ENCODE measurements around the gene NXPH1. TPM values are rescaled to one million over a fixed set of nuclear protein-coding genes. Genes with fewer than 3 reads are reported as not detected.

Gene NXPH1
- total and polyA plus RNA-seq, 9 of the 15 experiments (the other 6 are each of a cell fraction or from before 2014, with no cell fraction given), result 0.16 TPM; not detected in 8

DNA sequence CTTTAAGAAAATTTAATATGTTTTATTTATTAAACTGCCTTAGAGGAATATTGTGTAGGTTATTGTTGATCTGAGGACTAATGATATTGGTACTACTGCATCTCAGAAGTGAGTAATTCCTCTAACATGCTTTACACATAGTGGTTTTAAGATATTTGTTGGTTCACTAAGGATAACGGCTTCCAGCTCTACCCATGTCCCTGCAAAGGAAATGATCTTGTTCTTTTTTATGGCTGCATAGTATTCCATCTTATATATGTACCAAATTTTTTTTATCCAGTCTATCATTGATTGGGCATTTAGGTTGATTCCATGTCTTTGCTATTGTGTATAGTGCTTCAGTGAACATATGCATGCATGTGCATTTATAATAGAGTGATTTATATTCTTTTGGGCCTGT lies 20.1 kb downstream of the NXPH1 start:
- no TSS peak for BruUV-seq (replicated peaks)
- in situ Hi-C loops (cut with MboI) (no loop called here), intact Hi-C loops (cut with micrococcal nuclease) (no loop called here)
- Histone ChIP-seq H3K4me1 (replicated peaks in 1 of 2; ENCODE audit: control insufficient read depth in 2 of 2, insufficient read depth in 2 of 2, low read length in 2 of 2) (no peaks in the 10 kb centered on the region), H3K9me1 (ENCODE audit: control insufficient read depth, insufficient read depth, low read length) (no peaks in the 10 kb centered on the region), H3K79me2 (ENCODE audit: control insufficient read depth, insufficient read depth, low read length) (no peaks in the 10 kb centered on the region), H3K27ac (ENCODE audit: extremely low read depth, low read depth, low read length) (no peak overlapping the region), H3K27me3 (ENCODE audit: control insufficient read depth in 2 of 2, insufficient read depth in 2 of 2, low read length in 2 of 2) (no peaks in the 10 kb centered on the region), H3K4me2 (ENCODE audit: insufficient read depth, low read length) (no peak overlapping the region), H3K36me3 (ENCODE audit: control insufficient read depth, insufficient read depth, low read length) (no peaks in the 10 kb centered on the region), H4K20me1 (replicated peaks; ENCODE audit: control insufficient read depth, insufficient read depth, low read length) (no peaks in the 10 kb centered on the region), H3K9me3 (replicated peaks; ENCODE audit: control insufficient read depth, insufficient read depth, low read depth, low read length) (no peaks in the 10 kb centered on the region), H3K4me3 (no peak overlapping the region), H3K9ac (ENCODE audit: insufficient read depth in 1 of 2, low read depth in 2 of 2, low read length in 2 of 2) (no peak overlapping the region), H2AFZ (ENCODE audit: low read depth, low read length) (no peak overlapping the region)
- 0% methylated on average over 1 of the region's 1 CpG for WGBS (ENCODE audit: insufficient coverage, low coverage, missing lambda C conversion rate)
- ChIA-PET CTCF (ENCODE audit: low intra/inter-chr PET ratio) (no interaction called here), POLR2A (no interaction called here)
- no peak for ATAC-seq
- DNase-seq (ENCODE audit: extremely low read depth in 1 of 4, low spot score in 3 of 4), result no peak
- TF ChIP-seq ZNF124 (CRISPR knock-in tag; IDR thresholded peaks at IDR 0.05) (no peak), RBM25 (IDR thresholded peaks at IDR 0.05; ENCODE audit: low read depth, low read length, severe bottlenecking) (peak; percentile 59), RCOR1 (IDR thresholded peaks at IDR 0.05; ENCODE audit: borderline replicate concordance in 1 of 2, low read depth in 2 of 2, low read length in 2 of 2) (no peak), MYBL2 (IDR thresholded peaks at IDR 0.05; ENCODE audit: low read depth) (no peak), MYBL2 (CRISPR knock-in tag; IDR thresholded peaks at IDR 0.05; ENCODE audit: borderline replicate concordance) (no peak), LCOR (CRISPR knock-in tag; IDR thresholded peaks at IDR 0.05) (no peak), ZNF146 (CRISPR knock-in tag; IDR thresholded peaks at IDR 0.05; ENCODE audit: unreplicated experiment) (peak; percentile 41)
- FAIRE-seq, result no peak

DNA sequence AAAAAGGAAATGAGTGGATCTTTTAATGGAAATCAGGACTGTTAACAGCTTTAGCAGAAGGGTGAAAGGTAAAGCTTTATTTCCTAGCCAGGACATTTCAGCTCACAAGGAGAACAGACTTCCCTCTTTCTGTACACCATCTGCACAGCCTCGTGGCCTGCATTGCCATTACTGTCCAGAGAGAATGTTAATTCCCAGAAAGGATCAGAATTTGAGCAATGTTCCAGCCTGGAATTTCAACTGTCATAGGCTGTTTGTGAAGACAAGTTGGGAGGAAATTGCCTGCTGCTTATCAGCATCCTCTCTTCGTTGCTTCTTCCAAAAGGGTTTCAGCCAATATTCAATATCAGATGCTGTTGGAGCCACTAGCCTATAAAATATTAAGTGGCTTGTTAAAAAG lies 22.0 kb downstream of the NXPH1 start:
- Histone ChIP-seq H3K4me1 (replicated peaks in 1 of 2; ENCODE audit: control insufficient read depth in 2 of 2, insufficient read depth in 2 of 2, low read length in 2 of 2) (no peaks in the 10 kb centered on the region), H3K36me3 (ENCODE audit: control insufficient read depth, insufficient read depth, low read length) (no peaks in the 10 kb centered on the region), H3K4me3 (no peak overlapping the region), H3K9me3 (replicated peaks; ENCODE audit: control insufficient read depth, insufficient read depth, low read depth, low read length) (no peaks in the 10 kb centered on the region), H3K79me2 (ENCODE audit: control insufficient read depth, insufficient read depth, low read length) (no peaks in the 10 kb centered on the region), H3K27ac (ENCODE audit: extremely low read depth, low read depth, low read length) (no peak overlapping the region), H2AFZ (ENCODE audit: low read depth, low read length) (no peak overlapping the region), H3K9ac (ENCODE audit: insufficient read depth in 1 of 2, low read depth in 2 of 2, low read length in 2 of 2) (no peak overlapping the region), H3K27me3 (ENCODE audit: control insufficient read depth in 2 of 2, insufficient read depth in 2 of 2, low read length in 2 of 2) (no peaks in the 10 kb centered on the region), H4K20me1 (replicated peaks; ENCODE audit: control insufficient read depth, insufficient read depth, low read length) (no peaks in the 10 kb centered on the region), H3K9me1 (ENCODE audit: control insufficient read depth, insufficient read depth, low read length) (no peaks in the 10 kb centered on the region), H3K4me2 (ENCODE audit: insufficient read depth, low read length) (no peak overlapping the region)
- no peak for DNase-seq (ENCODE audit: extremely low read depth in 1 of 4, low spot score in 3 of 4)
- WGBS (ENCODE audit: insufficient coverage, low coverage, missing lambda C conversion rate), result 0% methylated on average over 2 of the region's 2 CpGs
- intact Hi-C loops (cut with micrococcal nuclease), result no loop called here
- FAIRE-seq, result no peak
- ChIA-PET CTCF (ENCODE audit: low intra/inter-chr PET ratio) (no interaction called here), POLR2A (interaction anchor here (1.0 kb wide), 1 partner anchor 10 kb away, joined by 3 read pairs; no protein-coding TSS in a partner anchor)
- in situ Hi-C loops (cut with MboI), result no loop called here
- ATAC-seq, result no peak
- no TSS peak for BruUV-seq (replicated peaks)
- no peak for TF ChIP-seq MIER1 (IDR thresholded peaks at IDR 0.05; ENCODE audit: low read depth)
- TF ChIP-seq, protein P1, sequence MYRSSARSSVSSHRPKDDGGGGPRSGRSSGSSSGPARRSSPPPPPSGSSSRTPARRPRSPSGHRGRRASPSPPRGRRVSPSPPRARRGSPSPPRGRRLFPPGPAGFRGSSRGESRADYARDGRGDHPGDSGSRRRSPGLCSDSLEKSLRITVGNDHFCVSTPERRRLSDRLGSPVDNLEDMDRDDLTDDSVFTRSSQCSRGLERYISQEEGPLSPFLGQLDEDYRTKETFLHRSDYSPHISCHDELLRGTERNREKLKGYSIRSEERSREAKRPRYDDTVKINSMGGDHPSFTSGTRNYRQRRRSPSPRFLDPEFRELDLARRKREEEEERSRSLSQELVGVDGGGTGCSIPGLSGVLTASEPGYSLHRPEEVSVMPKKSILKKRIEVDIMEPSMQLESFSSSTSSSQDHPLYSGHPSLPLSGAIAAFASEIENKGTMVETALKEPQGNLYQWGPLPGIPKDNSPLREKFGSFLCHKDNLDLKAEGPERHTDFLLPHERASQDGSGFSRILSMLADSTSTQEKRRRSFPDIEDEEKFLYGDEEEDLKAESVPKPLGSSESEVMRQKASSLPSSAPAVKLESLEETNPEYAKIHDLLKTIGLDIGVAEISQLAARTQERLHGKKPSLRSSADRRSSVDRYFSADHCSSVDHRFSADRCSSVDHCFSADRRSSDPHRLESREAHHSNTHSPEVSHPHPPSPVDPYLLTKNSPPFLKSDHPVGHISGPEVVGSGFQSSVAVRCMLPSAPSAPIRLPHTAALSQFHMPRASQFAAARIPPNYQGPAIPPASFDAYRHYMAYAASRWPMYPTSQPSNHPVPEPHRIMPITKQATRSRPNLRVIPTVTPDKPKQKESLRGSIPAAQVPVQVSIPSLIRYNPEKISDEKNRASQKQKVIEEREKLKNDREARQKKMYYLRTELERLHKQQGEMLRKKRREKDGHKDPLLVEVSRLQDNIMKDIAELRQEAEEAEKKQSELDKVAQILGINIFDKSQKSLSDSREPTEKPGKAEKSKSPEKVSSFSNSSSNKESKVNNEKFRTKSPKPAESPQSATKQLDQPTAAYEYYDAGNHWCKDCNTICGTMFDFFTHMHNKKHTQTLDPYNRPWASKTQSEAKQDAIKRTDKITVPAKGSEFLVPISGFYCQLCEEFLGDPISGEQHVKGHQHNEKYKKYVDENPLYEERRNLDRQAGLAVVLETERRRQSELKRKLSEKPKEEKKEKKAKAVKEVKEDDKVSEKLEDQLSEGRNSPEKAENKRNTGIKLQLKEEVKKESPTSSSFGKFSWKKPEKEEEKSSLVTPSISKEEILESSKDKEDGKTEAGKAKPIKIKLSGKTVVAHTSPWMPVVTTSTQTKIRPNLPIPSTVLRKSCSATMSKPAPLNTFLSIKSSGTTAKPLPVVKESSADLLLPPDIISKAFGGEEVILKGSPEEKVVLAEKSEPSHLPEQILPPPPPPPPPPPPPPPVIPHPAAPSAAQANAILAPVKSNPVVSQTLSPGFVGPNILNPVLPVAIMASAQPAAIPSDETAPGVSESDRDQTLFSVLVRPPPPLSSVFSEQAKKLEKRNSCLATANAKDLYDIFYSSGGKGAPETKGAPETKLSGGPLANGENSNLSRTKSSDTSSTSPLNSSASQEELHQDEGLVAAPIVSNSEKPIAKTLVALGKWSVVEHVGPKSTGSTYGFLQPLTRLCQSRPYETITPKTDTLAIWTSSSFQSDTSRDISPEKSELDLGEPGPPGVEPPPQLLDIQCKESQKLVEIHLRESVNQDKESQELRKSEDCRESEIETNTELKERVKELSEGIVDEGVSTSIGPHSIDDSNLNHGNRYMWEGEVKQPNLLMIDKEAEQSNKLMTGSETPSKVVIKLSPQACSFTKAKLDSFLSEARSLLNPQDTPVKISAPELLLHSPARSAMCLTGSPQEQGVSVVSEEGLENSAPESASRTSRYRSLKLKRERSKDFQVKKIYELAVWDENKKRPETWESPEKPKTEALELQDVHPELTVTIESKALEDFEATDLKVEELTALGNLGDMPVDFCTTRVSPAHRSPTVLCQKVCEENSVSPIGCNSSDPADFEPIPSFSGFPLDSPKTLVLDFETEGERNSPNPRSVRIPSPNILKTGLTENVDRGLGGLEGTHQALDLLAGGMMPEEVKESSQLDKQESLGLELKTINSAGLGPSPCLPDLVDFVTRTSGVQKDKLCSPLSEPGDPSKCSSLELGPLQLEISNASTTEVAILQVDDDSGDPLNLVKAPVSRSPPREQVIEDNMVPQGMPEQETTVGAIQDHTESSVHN (IDR thresholded peaks at IDR 0.05; ENCODE audit: borderline replicate concordance in 1 of 2, low read depth in 1 of 2), result no peak
